CD14-positive monocyte (primary cell): ENCODE measurements around the gene DNMT3A. TPM values are rescaled to one million over a fixed set of nuclear protein-coding genes. Genes with fewer than 3 reads are reported as not detected.

Experiments used
- DNase-seq, 3 donors: peaks; one replicate each; pipeline ENCODE4 v3.0.0-alpha.2; 2011 to 2022
- H2AFZ ChIP-seq: 2 replicates; pipeline ENCODE4 v1.6.0; 2012; ENCODE audit warnings: mild to moderate bottlenecking, low read depth, low read length, inconsistent platforms; ENCODE audit not compliant: insufficient read depth, poor library complexity, severe bottlenecking
- H3K27ac ChIP-seq, 2 donors: 1 replicate in 1 of 2; 2 replicates in 1 of 2; pipeline ENCODE4 v1.5.1; 2012 to 2013; ENCODE audit warnings: low read length in 2 of 2, control low read depth in 1 of 2, inconsistent platforms in 1 of 2, low read depth in 1 of 2, mild to moderate bottlenecking in 1 of 2
- H3K27me3 ChIP-seq, 2 donors: one replicate each; pipeline versions ENCODE4 v1.6.0 to v1.6.1; 2011 to 2013; ENCODE audit warnings: low read length in 2 of 2; ENCODE audit not compliant: control insufficient read depth in 2 of 2, insufficient read depth in 2 of 2
- H3K36me3 ChIP-seq, 2 donors: replicated peaks in 1 of 2; 1 replicate in 1 of 2; 2 replicates in 1 of 2; pipeline versions ENCODE4 v1.5.1 to v1.6.1; 2012 to 2013; ENCODE audit warnings: low read length in 2 of 2, control low read depth in 1 of 2, inconsistent platforms in 1 of 2, mild to moderate bottlenecking in 1 of 2; ENCODE audit not compliant: insufficient read depth in 2 of 2, control insufficient read depth in 1 of 2
- H3K4me1 ChIP-seq, 2 donors: 1 replicate in 1 of 2; 2 replicates in 1 of 2; pipeline versions ENCODE4 v1.5.1 to v1.6.1; 2012 to 2013; ENCODE audit warnings: low read length in 2 of 2, control low read depth in 1 of 2, inconsistent platforms in 1 of 2, mild to moderate bottlenecking in 1 of 2, moderate library complexity in 1 of 2; ENCODE audit not compliant: insufficient read depth in 2 of 2, control insufficient read depth in 1 of 2
- H3K4me2 ChIP-seq: replicated peaks from 2 replicates; pipeline ENCODE3; 2012; ENCODE audit warnings: low read length, moderate library complexity, mild to moderate bottlenecking; ENCODE audit not compliant: poor library complexity, severe bottlenecking; ENCODE audit errors: extremely low read depth
- H3K4me3 ChIP-seq, 3 experiments: fragments of 200-600 bp in 1 of 3; sonication (generic) in 1 of 3; replicated peaks in 1 of 3; 1 replicate in 2 of 3; 2 replicates in 1 of 3; pipeline ENCODE4 v1.5.1; 2011 to 2013; ENCODE audit warnings: low read length in 3 of 3, mild to moderate bottlenecking in 3 of 3, control low read depth in 2 of 3, low read depth in 2 of 3, inconsistent platforms in 1 of 3, moderate library complexity in 1 of 3
- H3K79me2 ChIP-seq: 2 replicates; pipeline ENCODE4 v1.6.0; 2012; ENCODE audit warnings: mild to moderate bottlenecking, control low read depth, inconsistent platforms, low read length, moderate library complexity; ENCODE audit not compliant: insufficient read depth
- H3K9ac ChIP-seq: 2 replicates; pipeline ENCODE4 v1.6.0; 2017; ENCODE audit warnings: low read length, mild to moderate bottlenecking; ENCODE audit not compliant: insufficient read depth, poor library complexity, severe bottlenecking
- H3K9me3 ChIP-seq, 2 donors: replicated peaks in 1 of 2; 1 replicate in 1 of 2; 2 replicates in 1 of 2; pipeline versions ENCODE4 v1.5.1 to v1.6.1; 2012 to 2013; ENCODE audit warnings: low read length in 2 of 2, control low read depth in 1 of 2; ENCODE audit not compliant: control insufficient read depth in 1 of 2, insufficient read depth in 1 of 2
- H4K20me1 ChIP-seq: 2 replicates; pipeline ENCODE4 v1.6.0; 2012; ENCODE audit warnings: mild to moderate bottlenecking, low read length, control low read depth, moderate library complexity; ENCODE audit not compliant: insufficient read depth
- H3K27ac Mint-ChIP-seq, 7 donors: one replicate each; pipeline ENCODE4 v1.8.0; 2020; ENCODE audit warnings: mild to moderate bottlenecking in 7 of 7, mixed read lengths in 7 of 7, moderate library complexity in 6 of 7, inconsistent platforms in 2 of 7
- H3K27me3 Mint-ChIP-seq, 3 donors: one replicate each; pipeline ENCODE4 v1.8.0; 2021 to 2022; ENCODE audit warnings: low read depth in 3 of 3, mild to moderate bottlenecking in 3 of 3, mixed read lengths in 3 of 3, moderate library complexity in 3 of 3, inconsistent platforms in 1 of 3
- H3K36me3 Mint-ChIP-seq, 2 donors: one replicate each; pipeline ENCODE4 v1.8.0; 2020; ENCODE audit warnings: mixed read lengths in 2 of 2, inconsistent platforms in 1 of 2, mild to moderate bottlenecking in 1 of 2
- H3K4me1 Mint-ChIP-seq: one replicate; pipeline ENCODE4 v1.8.0; 2020; ENCODE audit warnings: mild to moderate bottlenecking, mixed read lengths
- H3K4me3 Mint-ChIP-seq, 2 donors: one replicate each; pipeline ENCODE4 v1.8.0; 2020; ENCODE audit warnings: mild to moderate bottlenecking in 2 of 2, mixed read lengths in 2 of 2, moderate library complexity in 1 of 2
- H3K9me3 Mint-ChIP-seq, 7 donors: one replicate each; pipeline ENCODE4 v1.8.0; 2020 to 2022; ENCODE audit warnings: mixed read lengths in 7 of 7, mild to moderate bottlenecking in 6 of 7, moderate library complexity in 6 of 7, inconsistent platforms in 2 of 7
- CTCF ChIP-seq: fragments of 200-600 bp; IDR thresholded peaks from one replicate; pipeline ENCODE4 v1.8.0; 2022; ENCODE audit warnings: antibody characterized with exemption, mild to moderate bottlenecking
- WGBS: methylation state at CpG from one replicate; pipeline ENCODE4 v1.1.5; 2013; ENCODE audit warnings: missing lambda C conversion rate; ENCODE audit not compliant: insufficient coverage; 5-methylcytosine and 5-hydroxymethylcytosine counted together
- intact Hi-C, 2 donors: fragments of 100-400 bp; cut with micrococcal nuclease; formaldehyde crosslinking; loops; one replicate each; pipeline versions ENCODE4 v1.15.0 to v1.15.1; 2023
- polyA plus RNA-seq, 3 donors: library from polyadenylated mRNA; depleted of rRNA in 1 of 3; unstranded in 2 of 3; stranded (reverse) in 1 of 3; fragments of 300-500 nt in 2 of 3; fragments of >200 nt in 1 of 3; fragmentation: Illumina TruSeq in 2 of 3; gene quantifications; 1 replicate in 2 of 3; 2 replicates in 1 of 3; pipeline ENCODE4 v1.2.3, GENCODE V29; 2012 to 2021

Gene DNMT3A
- polyA plus RNA-seq, 3 donors, result 1.7 to 7.9 (median 2.7) TPM

DNA sequence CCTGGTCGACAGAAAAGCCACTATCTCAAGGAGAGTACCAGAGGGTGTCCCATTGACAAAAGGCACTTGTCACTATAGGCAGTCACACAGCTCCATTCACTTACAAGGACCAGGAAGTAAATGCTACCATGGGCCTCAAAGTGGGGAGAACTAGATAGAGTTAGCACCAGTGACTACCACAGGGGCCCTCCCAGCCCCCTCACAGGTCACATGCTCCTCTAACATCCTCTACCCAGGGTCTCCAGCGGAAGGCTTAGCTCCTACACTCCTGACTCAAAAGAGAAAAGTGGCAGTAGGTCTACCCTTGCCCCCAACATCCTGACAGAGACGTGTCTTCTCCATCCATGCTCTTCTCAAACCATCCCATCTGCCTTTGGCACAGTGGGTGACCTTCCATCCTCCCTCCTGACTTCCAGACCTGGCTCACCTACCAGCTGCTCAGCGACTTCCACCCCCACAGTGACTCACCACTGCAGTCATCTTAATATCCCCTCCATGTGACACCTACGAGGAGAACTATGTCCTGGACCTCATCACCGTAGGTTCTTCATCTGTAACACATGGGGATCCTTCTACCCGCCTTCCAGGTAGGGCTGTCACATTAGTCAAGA is 5.6 kb upstream of the DNMT3A start:
- no peaks in the 10 kb centered on the region for H3K79me2 ChIP-seq
- H3K4me3 Mint-ChIP-seq, result peak overlapping the region in 1 of 2 donors; percentile 43
- peaks cover 5% of the 10 kb centered on the region for H4K20me1 ChIP-seq
- peaks cover 17% of the 10 kb centered on the region for H3K4me1 Mint-ChIP-seq
- H3K36me3 ChIP-seq, result no peaks in the 10 kb centered on the region
- 84% methylated on average over 6 of the region's 7 CpGs for WGBS
- H3K27me3 ChIP-seq, result peaks cover 0 to 7% of the 10 kb centered on the region in 2 donors
- no peak overlapping the region for H3K4me2 ChIP-seq
- peaks cover 17 to 23% (median 21%) of the 10 kb centered on the region in 3 donors for H3K27me3 Mint-ChIP-seq
- H2AFZ ChIP-seq, result no peak overlapping the region
- TF ChIP-seq CTCF, result no peak
- intact Hi-C loops, result loop anchor here in 1 of 2 donors (10.0 kb wide), 1 partner anchor 73 kb away; no protein-coding TSS in a partner anchor
- H3K4me1 ChIP-seq, result peaks cover 15 to 20% of the 10 kb centered on the region in 2 donors
- H3K9me3 ChIP-seq, result peaks cover 0 to 7% of the 10 kb centered on the region in 2 donors
- no peak overlapping the region for H3K27ac Mint-ChIP-seq
- H3K36me3 Mint-ChIP-seq, result no peaks in the 10 kb centered on the region
- H3K4me3 ChIP-seq, result no peak overlapping the region
- no peak overlapping the region for H3K9ac ChIP-seq
- peaks cover 5 to 13% (median 9%) of the 10 kb centered on the region in 7 donors for H3K9me3 Mint-ChIP-seq
- no peak for DNase-seq
- H3K27ac ChIP-seq, result no peak overlapping the region

- Mint-ChIP-seq H3K36me3 (peaks cover 7 to 8% of the 10 kb centered on the region in 2 donors), H3K4me3 (peak overlapping the region; percentile 11 to 63), H3K9me3 (peaks cover 0 to 1% (median 0%) of the 10 kb centered on the region in 7 donors), H3K27me3 (peaks cover 9 to 22% (median 17%) of the 10 kb centered on the region in 3 donors), H3K27ac (no peak overlapping the region), H3K4me1 (peaks cover 18% of the 10 kb centered on the region)
- Histone ChIP-seq H3K27ac (no peak overlapping the region), H3K27me3 (peaks cover 0 to 7% of the 10 kb centered on the region in 2 donors), H3K4me3 (no peak overlapping the region), H3K79me2 (peaks cover 11% of the 10 kb centered on the region), H3K36me3 (no peaks in the 10 kb centered on the region), H3K9me3 (no peaks in the 10 kb centered on the region), H3K4me2 (no peak overlapping the region), H4K20me1 (peaks cover 26% of the 10 kb centered on the region), H3K4me1 (peaks cover 7 to 27% of the 10 kb centered on the region in 2 donors), H2AFZ (no peak overlapping the region), H3K9ac (no peak overlapping the region)
- DNase-seq, result no peak
- WGBS, result 93% methylated on average over 18 of the region's 21 CpGs
- intact Hi-C loops, result loop anchor here (5.0 to 10.0 kb wide), 2 partner anchors 66 to 69 kb away; no protein-coding TSS in a partner anchor
- TF ChIP-seq CTCF, result no peak
These were observed 1.6 kb upstream of the DNMT3A start for GRCh38 chr2:25343187-25343825.
